Ishikawa (cell line): ENCODE results near the gene ERVFRD-1.
A peak's percentile ranks its signal among the peaks of the same experiment; 100 is the strongest.

Experiments used
- CEBPB ChIP-seq: IDR thresholded peaks from 2 replicates; pipeline ENCODE4 v1.6.1; 2012
- CREB1 ChIP-seq: IDR thresholded peaks from 2 replicates; pipeline ENCODE4 v1.6.1; 2012; ENCODE audit warnings: low read depth
- EGR1 ChIP-seq: IDR thresholded peaks from 2 replicates; pipeline ENCODE4 v1.6.1; 2012
- EP300 ChIP-seq: IDR thresholded peaks from 2 replicates; pipeline ENCODE4 v1.6.1; 2012; ENCODE audit warnings: borderline replicate concordance
- FOXM1 ChIP-seq: IDR thresholded peaks from 2 replicates; pipeline ENCODE4 v1.6.1; 2012; ENCODE audit warnings: low read depth, borderline replicate concordance
- MAX ChIP-seq: IDR thresholded peaks from 2 replicates; pipeline ENCODE4 v1.6.1; 2012
- NFIC ChIP-seq: IDR thresholded peaks from 2 replicates; pipeline ENCODE4 v1.6.1; 2012
- RAD21 ChIP-seq: IDR thresholded peaks from 2 replicates; pipeline ENCODE4 v1.6.1; 2012; ENCODE audit warnings: low read depth
- REST ChIP-seq: IDR thresholded peaks from 2 replicates; pipeline ENCODE4 v1.6.1; 2012; ENCODE audit warnings: low read depth, mild to moderate bottlenecking
- TAF1 ChIP-seq: IDR thresholded peaks from 2 replicates; pipeline ENCODE4 v1.6.1; 2012; ENCODE audit warnings: low read depth, mild to moderate bottlenecking
- TCF12 ChIP-seq: IDR thresholded peaks from 2 replicates; pipeline ENCODE4 v1.6.1; 2012; ENCODE audit warnings: low read depth
- TEAD4 ChIP-seq: IDR thresholded peaks from 2 replicates; pipeline ENCODE4 v1.6.1; 2012
- USF1 ChIP-seq: IDR thresholded peaks from 2 replicates; pipeline ENCODE4 v1.6.1; 2012
- YY1 ChIP-seq: IDR thresholded peaks from 2 replicates; pipeline ENCODE4 v1.6.1; 2012; ENCODE audit warnings: low read depth
- ZBTB7A ChIP-seq: IDR thresholded peaks from 2 replicates; pipeline ENCODE4 v1.6.1; 2012; ENCODE audit warnings: low read depth

ERVFRD-1 gene

GRCh38 chr6:11152581-11152980 lies 41.1 kb upstream of the ERVFRD-1 start:
- no peak for TF ChIP-seq CEBPB
- no peak for TF ChIP-seq TCF12
- no peak for TF ChIP-seq TAF1

GRCh38 chr6:11151488-11151887 lies 40.0 kb upstream of the ERVFRD-1 start:
- TF ChIP-seq NFIC, result no peak
- no peak for TF ChIP-seq YY1
- TF ChIP-seq EP300, result no peak
- TF ChIP-seq EGR1, result no peak
- TF ChIP-seq TEAD4, result no peak
- TF ChIP-seq USF1, result no peak
- no peak for TF ChIP-seq MAX
- no peak for TF ChIP-seq CEBPB
- no peak for TF ChIP-seq CREB1
- no peak for TF ChIP-seq TCF12
- TF ChIP-seq TAF1, result no peak
- no peak for TF ChIP-seq FOXM1

GRCh38 chr6:11149551-11149950 lies 38.0 kb upstream of the ERVFRD-1 start:
- no peak for TF ChIP-seq TCF12
- no peak for TF ChIP-seq CREB1
- no peak for TF ChIP-seq EP300
- TF ChIP-seq ZBTB7A, result no peak
- TF ChIP-seq RAD21, result no peak

- TF ChIP-seq TEAD4, result no peak
- TF ChIP-seq USF1, result no peak
- TF ChIP-seq YY1, result no peak
- no peak for TF ChIP-seq MAX
- TF ChIP-seq ZBTB7A, result no peak
- no peak for TF ChIP-seq NFIC
- no peak for TF ChIP-seq FOXM1
- no peak for TF ChIP-seq EGR1
- no peak for TF ChIP-seq TCF12
- TF ChIP-seq REST, result no peak
- TF ChIP-seq CREB1, result no peak
- no peak for TF ChIP-seq CEBPB
- TF ChIP-seq TAF1, result no peak
- no peak for TF ChIP-seq EP300
These were observed 34.7 kb upstream of the ERVFRD-1 start for GRCh38 chr6:11146117-11146826.

- TF ChIP-seq FOXM1, result no peak
- peak; percentile 98 for TF ChIP-seq RAD21
These were observed 32.9 kb upstream of the ERVFRD-1 start for GRCh38 chr6:11144393-11144851.

GRCh38 chr6:11143394-11144371 lies 32.2 kb upstream of the ERVFRD-1 start:
- TF ChIP-seq CEBPB, result peak; percentile 92
- TF ChIP-seq MAX, result no peak
- TF ChIP-seq FOXM1, result no peak

- TF ChIP-seq TAF1 (no peak), YY1 (no peak), NFIC (no peak), REST (no peak), EGR1 (no peak), EP300 (no peak), MAX (no peak), TCF12 (no peak), RAD21 (no peak), ZBTB7A (no peak), FOXM1 (no peak), CEBPB (no peak), TEAD4 (no peak)
These were observed 30.9 kb upstream of the ERVFRD-1 start for GRCh38 chr6:11142296-11143027.
